Coronary artery (tissue), 2 donors: ENCODE results near the gene EPHB2.
"Not testable (repeated sequence)": the region's sequence is repeated elsewhere in the genome, so short reads cannot be mapped to it uniquely, and the experiment has no call there.

Experiments
- DNase-seq: peaks from one replicate; pipeline ENCODE4 v3.0.0-alpha.2; 2017; ENCODE audit warnings: low spot score
- H3K27ac ChIP-seq, 2 donors: fragments of 200-600 bp; sonication (generic); one replicate each; pipeline ENCODE4 v1.5.1; 2016 to 2019
- H3K4me3 ChIP-seq: fragments of 200-600 bp; sonication (generic); 2 replicates; pipeline ENCODE4 v1.5.1; 2016; ENCODE audit warnings: mild to moderate bottlenecking, moderate library complexity
- CTCF ChIP-seq: fragments of 200-600 bp; sonication (generic); IDR thresholded peaks from one replicate; pipeline ENCODE4 v1.5.1; 2019; ENCODE audit warnings: antibody characterized with exemption

Gene EPHB2

GRCh38 chr1:22670352-22670975 lies 40.2 kb upstream of the EPHB2 start:
- DNase-seq = no peak
- TF ChIP-seq CTCF = no peak
- Histone ChIP-seq H3K4me3 (no peak overlapping the region), H3K27ac (no peak overlapping the region)

DNA sequence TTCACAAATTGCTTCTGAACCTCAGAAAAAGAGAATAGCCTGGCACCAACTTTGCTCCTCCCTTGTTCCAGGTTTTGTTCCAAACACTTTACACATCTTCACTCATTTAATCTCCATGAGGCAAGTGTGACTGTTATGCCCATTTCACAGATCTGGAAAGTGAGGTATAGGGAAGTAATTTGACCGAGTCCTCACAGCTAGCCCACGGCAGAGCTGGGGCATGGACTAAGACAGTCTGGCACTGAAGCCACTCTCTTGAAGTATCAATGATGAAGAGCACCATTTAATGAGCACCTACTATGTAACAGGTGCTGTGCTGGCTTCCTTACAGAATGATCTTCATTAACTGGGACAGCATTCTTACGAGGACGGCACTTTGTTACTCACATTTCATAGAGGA lies 38.6 kb upstream of the EPHB2 start:
- no peak for DNase-seq
- no peak for TF ChIP-seq CTCF
- H3K4me3 ChIP-seq = no peak overlapping the region
- no peak overlapping the region for H3K27ac ChIP-seq

- Histone ChIP-seq H3K27ac (no peak overlapping the region), H3K4me3 (no peak overlapping the region)
- DNase-seq = no peak
- TF ChIP-seq CTCF = peak; percentile 27
Measured at GRCh38 chr1:22673486-22674409, 36.9 kb upstream of the EPHB2 start.

- H3K4me3 ChIP-seq = no peak overlapping the region
- no peak overlapping the region for H3K27ac ChIP-seq
- DNase-seq = no peak
- peak; percentile 1 for TF ChIP-seq CTCF
Measured at GRCh38 chr1:22674410-22674749, 36.3 kb upstream of the EPHB2 start.

- not testable (repeated sequence) for DNase-seq, H3K4me3 ChIP-seq, H3K27ac ChIP-seq
Measured at GRCh38 chr1:22676151-22676550, 34.5 kb upstream of the EPHB2 start.

- DNase-seq = no peak
- Histone ChIP-seq H3K27ac (no peak overlapping the region), H3K4me3 (no peak overlapping the region)
- no peak for TF ChIP-seq CTCF
Measured at GRCh38 chr1:22676916-22677583, 33.6 kb upstream of the EPHB2 start.
